Hepatocyte (in vitro differentiated cells): ENCODE measurements around the gene OR4S1.

Experiments used
- EZH2 ChIP-seq: fragments of 200-600 bp; sonication (generic); IDR thresholded peaks from 2 replicates; pipeline ENCODE4 v1.6.1; 2016; ENCODE audit warnings: antibody characterized with exemption, mild to moderate bottlenecking, borderline replicate concordance
- TF ChIP-seq, protein P1 (sequence below): fragments of 200-600 bp; sonication (generic); IDR thresholded peaks from 2 replicates; pipeline ENCODE4 v1.5.1; 2016; ENCODE audit warnings: antibody characterized with exemption, mild to moderate bottlenecking; ENCODE audit not compliant: poor library complexity

DNA sequence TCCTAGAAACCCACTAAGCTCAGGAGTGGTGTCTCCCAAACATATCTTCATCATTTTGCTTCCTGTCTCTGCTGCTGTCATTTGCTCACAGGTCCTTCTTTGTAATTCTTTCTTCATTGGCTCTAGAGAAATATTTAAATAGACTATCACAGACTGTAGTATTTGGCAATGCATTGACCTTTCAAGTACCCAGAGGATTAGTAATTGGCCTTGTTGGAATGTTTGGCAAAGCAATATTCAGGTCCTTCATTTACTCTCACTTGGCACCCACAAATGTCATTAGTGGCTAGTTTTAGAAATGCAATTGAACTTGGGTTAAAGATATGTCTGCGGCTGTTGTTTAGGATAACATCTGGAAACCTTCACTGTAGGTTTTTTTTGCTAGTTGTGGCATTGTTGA lies 48.7 kb downstream of the OR4S1 start:
- TF ChIP-seq, protein P1, sequence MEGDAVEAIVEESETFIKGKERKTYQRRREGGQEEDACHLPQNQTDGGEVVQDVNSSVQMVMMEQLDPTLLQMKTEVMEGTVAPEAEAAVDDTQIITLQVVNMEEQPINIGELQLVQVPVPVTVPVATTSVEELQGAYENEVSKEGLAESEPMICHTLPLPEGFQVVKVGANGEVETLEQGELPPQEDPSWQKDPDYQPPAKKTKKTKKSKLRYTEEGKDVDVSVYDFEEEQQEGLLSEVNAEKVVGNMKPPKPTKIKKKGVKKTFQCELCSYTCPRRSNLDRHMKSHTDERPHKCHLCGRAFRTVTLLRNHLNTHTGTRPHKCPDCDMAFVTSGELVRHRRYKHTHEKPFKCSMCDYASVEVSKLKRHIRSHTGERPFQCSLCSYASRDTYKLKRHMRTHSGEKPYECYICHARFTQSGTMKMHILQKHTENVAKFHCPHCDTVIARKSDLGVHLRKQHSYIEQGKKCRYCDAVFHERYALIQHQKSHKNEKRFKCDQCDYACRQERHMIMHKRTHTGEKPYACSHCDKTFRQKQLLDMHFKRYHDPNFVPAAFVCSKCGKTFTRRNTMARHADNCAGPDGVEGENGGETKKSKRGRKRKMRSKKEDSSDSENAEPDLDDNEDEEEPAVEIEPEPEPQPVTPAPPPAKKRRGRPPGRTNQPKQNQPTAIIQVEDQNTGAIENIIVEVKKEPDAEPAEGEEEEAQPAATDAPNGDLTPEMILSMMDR: no peak
- no peak for TF ChIP-seq EZH2
